ENCODE data around the gene RBM4. TPM values are rescaled to one million over a fixed set of nuclear protein-coding genes. Genes with fewer than 3 reads are reported as not detected.

RBM4 gene
- total and polyA plus RNA-seq, 2 of the 13 experiments (the other 11 are each of a cell fraction or from before 2014, with no cell fraction given), result 126 to 136 TPM

GRCh38 chr11:66677599-66678375, 39.3 kb downstream of the RBM4 start, which contains the start of gene RBM4B (continued):
- TF ChIP-seq ZNF276 (CRISPR knock-in tag; IDR thresholded peaks at IDR 0.05; ENCODE audit: low read depth) (no peak), HMGXB4 (CRISPR knock-in tag; IDR thresholded peaks at IDR 0.05; ENCODE audit: borderline replicate concordance in 1 of 2, low read depth in 1 of 2) (peak; percentile 36 to 73; a peak in 2 of 4 replicates), ZFYVE20 (CRISPR knock-in tag; IDR thresholded peaks at IDR 0.05; ENCODE audit: borderline replicate concordance, low read depth) (no peak), ZNF18 (CRISPR knock-in tag; IDR thresholded peaks at IDR 0.05; ENCODE audit: insufficient replicate concordance) (no peak), HNF4G (IDR thresholded peaks at IDR 0.05; ENCODE audit: borderline replicate concordance, low read depth, low read length) (no peak), HNF4G (CRISPR knock-in tag; IDR thresholded peaks at IDR 0.05; ENCODE audit: borderline replicate concordance, low read depth) (no peak), SMC3 (IDR thresholded peaks at IDR 0.05; ENCODE audit: low read length) (no peak), ZNF546 (CRISPR knock-in tag; conservative IDR thresholded peaks at IDR 0.05) (peak; percentile 69), SRSF4 (IDR thresholded peaks at IDR 0.05; ENCODE audit: low read depth, low read length, poor library complexity, severe bottlenecking) (no peak), ZMAT3 (CRISPR knock-in tag; conservative IDR thresholded peaks at IDR 0.05) (peak; percentile 83; the same call in 1 of the 2 replicates), TRIM22 (IDR thresholded peaks at IDR 0.05) (no peak), RXRA (CRISPR knock-in tag; IDR thresholded peaks at IDR 0.05) (peak; percentile 25; the same call in 1 of the 2 replicates), ZNF33B (CRISPR knock-in tag; IDR thresholded peaks at IDR 0.05) (no peak; the same call in 1 of the 2 replicates), TFDP2 (CRISPR knock-in tag; IDR thresholded peaks at IDR 0.05) (peak; percentile 91), ZNF496 (CRISPR knock-in tag; IDR thresholded peaks at IDR 0.05; ENCODE audit: insufficient replicate concordance) (no peak), RNF219 (CRISPR knock-in tag; IDR thresholded peaks at IDR 0.05) (no peak)

All from HepG2 (cell line).